HuH-7 (cell line): ENCODE results near the gene EXOC3L2.
"Not testable (repeated sequence)": the region's sequence is repeated elsewhere in the genome, so short reads cannot be mapped to it uniquely, and the experiment has no call there.

Experiments
- DNase-seq: peaks from one replicate; pipeline ENCODE4 v3.0.0; 2011; ENCODE audit warnings: low spot score

The EXOC3L2 gene

GRCh38 chr19:45245334-45245787 is at the start of gene EXOC3L2:
Gene EXOC3L2, minus strand, starts transcription at chr19:45245407. Its CDS starts 6,362 bp downstream, at chr19:45239045.
- no peak for DNase-seq

GRCh38 chr19:45294291-45295029 is 49.3 kb upstream of the EXOC3L2 start:
- no peak for DNase-seq

GRCh38 chr19:45293682-45294081 is 48.5 kb upstream of the EXOC3L2 start:
- no peak for DNase-seq

GRCh38 chr19:45291834-45292233 is 46.6 kb upstream of the EXOC3L2 start:
- DNase-seq: no peak

GRCh38 chr19:45290381-45290931 is 45.2 kb upstream of the EXOC3L2 start:
- no peak for DNase-seq

GRCh38 chr19:45283443-45284033 is 38.3 kb upstream of the EXOC3L2 start:
- DNase-seq: no peak

GRCh38 chr19:45280471-45280961 is 35.3 kb upstream of the EXOC3L2 start:
- DNase-seq: no peak

- DNase-seq: no peak
Measured at GRCh38 chr19:45279587-45280192, 34.5 kb upstream of the EXOC3L2 start.

- no peak for DNase-seq
Measured at GRCh38 chr19:45278087-45278486, 32.9 kb upstream of the EXOC3L2 start.

GRCh38 chr19:45276284-45276687 is 31.1 kb upstream of the EXOC3L2 start:
- DNase-seq: no peak

- no peak for DNase-seq
Measured at GRCh38 chr19:45275370-45275971, 30.3 kb upstream of the EXOC3L2 start.

- no peak for DNase-seq
Measured at GRCh38 chr19:45273521-45273855, 28.3 kb upstream of the EXOC3L2 start.

GRCh38 chr19:45271735-45272108 is 26.5 kb upstream of the EXOC3L2 start:
- no peak for DNase-seq

GRCh38 chr19:45271098-45271734 is 26.0 kb upstream of the EXOC3L2 start:
- DNase-seq: no peak

- DNase-seq: not testable (repeated sequence)
Measured at GRCh38 chr19:45269939-45270338, 24.7 kb upstream of the EXOC3L2 start.

GRCh38 chr19:45267296-45267695 is 22.1 kb upstream of the EXOC3L2 start:
- no peak for DNase-seq

- DNase-seq: no peak
Measured at GRCh38 chr19:45265375-45265774, 20.2 kb upstream of the EXOC3L2 start.

GRCh38 chr19:45264781-45265317 is 19.6 kb upstream of the EXOC3L2 start:
- no peak for DNase-seq

- DNase-seq: no peak
Measured at GRCh38 chr19:45263013-45263412, 17.8 kb upstream of the EXOC3L2 start.

- no peak for DNase-seq
Measured at GRCh38 chr19:45262570-45262969, 17.4 kb upstream of the EXOC3L2 start.

- DNase-seq: no peak
Measured at GRCh38 chr19:45258862-45259261, 13.7 kb upstream of the EXOC3L2 start.

GRCh38 chr19:45256836-45257235 is 11.6 kb upstream of the EXOC3L2 start:
- DNase-seq: no peak
